ENCODE data around the gene ZNF8.

ZNF8 gene

GRCh38 chr19:58294743-58295374 is 16.1 kb downstream of the ZNF8 start:
- TF ChIP-seq, protein P1, sequence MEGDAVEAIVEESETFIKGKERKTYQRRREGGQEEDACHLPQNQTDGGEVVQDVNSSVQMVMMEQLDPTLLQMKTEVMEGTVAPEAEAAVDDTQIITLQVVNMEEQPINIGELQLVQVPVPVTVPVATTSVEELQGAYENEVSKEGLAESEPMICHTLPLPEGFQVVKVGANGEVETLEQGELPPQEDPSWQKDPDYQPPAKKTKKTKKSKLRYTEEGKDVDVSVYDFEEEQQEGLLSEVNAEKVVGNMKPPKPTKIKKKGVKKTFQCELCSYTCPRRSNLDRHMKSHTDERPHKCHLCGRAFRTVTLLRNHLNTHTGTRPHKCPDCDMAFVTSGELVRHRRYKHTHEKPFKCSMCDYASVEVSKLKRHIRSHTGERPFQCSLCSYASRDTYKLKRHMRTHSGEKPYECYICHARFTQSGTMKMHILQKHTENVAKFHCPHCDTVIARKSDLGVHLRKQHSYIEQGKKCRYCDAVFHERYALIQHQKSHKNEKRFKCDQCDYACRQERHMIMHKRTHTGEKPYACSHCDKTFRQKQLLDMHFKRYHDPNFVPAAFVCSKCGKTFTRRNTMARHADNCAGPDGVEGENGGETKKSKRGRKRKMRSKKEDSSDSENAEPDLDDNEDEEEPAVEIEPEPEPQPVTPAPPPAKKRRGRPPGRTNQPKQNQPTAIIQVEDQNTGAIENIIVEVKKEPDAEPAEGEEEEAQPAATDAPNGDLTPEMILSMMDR (IDR thresholded peaks at IDR 0.05; ENCODE audit: low read depth, low read length, missing control alignments): no peak
- H3K4me3 ChIP-seq (ENCODE audit: low read depth, low read length): no peak overlapping the region
- DNase-seq (ENCODE audit: low read depth): no peak

- no peak overlapping the region for H3K4me3 ChIP-seq (ENCODE audit: low read depth, low read length)
- TF ChIP-seq, protein P1 (IDR thresholded peaks at IDR 0.05; ENCODE audit: low read depth, low read length, missing control alignments): no peak
- no peak for DNase-seq (ENCODE audit: low read depth)
These were observed 17.3 kb downstream of the ZNF8 start for GRCh38 chr19:58296104-58296503.

DNA sequence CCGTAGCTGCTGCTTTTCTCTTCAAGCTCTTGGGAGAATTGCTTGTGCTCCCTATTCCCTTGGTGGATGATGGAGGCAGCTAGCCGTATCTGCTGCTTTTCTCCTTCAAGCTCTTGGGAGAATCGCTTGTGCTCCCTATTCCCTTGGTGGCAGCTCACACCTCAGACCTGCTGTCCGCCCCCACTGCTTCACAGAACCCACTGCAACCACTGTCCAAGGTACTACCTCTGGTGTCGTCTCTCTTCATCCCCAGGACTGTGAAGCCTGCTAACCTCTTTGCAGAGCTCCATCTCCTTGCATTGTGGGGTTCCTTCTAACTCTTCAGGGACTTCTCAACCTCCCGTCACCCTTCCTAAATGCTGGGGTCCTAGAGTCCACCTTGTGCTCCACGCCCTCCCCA is 21.9 kb downstream of the ZNF8 start:
- no peak overlapping the region for H3K4me3 ChIP-seq (ENCODE audit: low read depth, low read length)
- DNase-seq (ENCODE audit: low read depth): no peak
- TF ChIP-seq, protein P1 (IDR thresholded peaks at IDR 0.05; ENCODE audit: low read depth, low read length, missing control alignments): no peak

GRCh38 chr19:58304255-58304654 is 25.5 kb downstream of the ZNF8 start:
- H3K4me3 ChIP-seq (ENCODE audit: low read depth, low read length): no peak overlapping the region
- TF ChIP-seq, protein P1 (IDR thresholded peaks at IDR 0.05; ENCODE audit: low read depth, low read length, missing control alignments): no peak
- no peak for DNase-seq (ENCODE audit: low read depth)

- H3K4me3 ChIP-seq (ENCODE audit: low read depth, low read length): peak overlapping the region; percentile 65
- no peak for DNase-seq (ENCODE audit: low read depth)
- TF ChIP-seq, protein P1 (IDR thresholded peaks at IDR 0.05; ENCODE audit: low read depth, low read length, missing control alignments): no peak
These were observed 26.0 kb downstream of the ZNF8 start for GRCh38 chr19:58304748-58305064.

DNA sequence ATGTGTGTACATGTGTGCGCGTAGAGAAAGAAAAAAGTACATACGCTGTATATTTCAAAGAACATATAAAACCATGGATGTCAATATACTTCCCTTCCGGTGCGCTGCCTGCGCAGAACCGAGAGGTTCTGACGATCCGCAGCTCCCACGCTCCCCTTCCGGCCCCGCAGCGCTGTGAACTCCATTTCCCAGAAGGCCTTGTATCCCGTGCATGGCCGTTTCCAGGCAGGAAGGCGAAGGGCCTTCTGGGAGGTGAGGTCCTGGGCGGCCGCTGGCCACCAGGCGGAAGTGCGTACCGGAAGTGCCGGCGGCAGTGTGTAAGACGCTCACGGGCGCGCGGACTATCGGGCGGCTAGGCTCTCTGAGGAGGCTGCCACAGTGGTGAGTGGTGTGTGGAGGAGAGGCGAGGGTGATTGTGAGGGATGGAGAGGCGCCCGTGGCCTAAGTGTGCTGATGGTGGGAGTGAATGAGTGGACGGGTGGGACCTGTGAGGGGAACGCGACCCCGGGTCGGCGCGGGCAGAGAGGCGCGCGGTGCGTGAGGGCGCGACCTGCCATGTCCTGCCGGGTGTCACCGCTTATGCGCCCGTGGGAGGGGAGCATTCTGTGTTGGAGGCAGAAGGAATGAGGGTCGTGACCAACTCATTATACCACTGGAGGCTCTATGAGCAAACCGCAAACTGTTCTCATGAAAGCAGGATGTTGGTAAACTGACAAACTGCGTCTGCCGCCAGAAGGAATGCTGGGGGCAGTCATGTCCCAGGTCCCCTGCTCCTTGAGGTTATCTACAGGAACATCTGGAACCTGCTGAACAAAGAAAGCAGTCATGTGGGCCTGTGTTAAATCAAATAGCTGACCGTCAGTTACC is 26.5 kb downstream of the ZNF8 start, which contains the start of gene ERVK3-1:
Gene ERVK3-1 (plus strand): TSS at position 313 of the 867 bp plus-strand sequence. CDS start 6,792 bp downstream, outside the sequence.
- DNase-seq (ENCODE audit: low read depth): peak; percentile 96
- TF ChIP-seq, protein P1 (IDR thresholded peaks at IDR 0.05; ENCODE audit: low read depth, low read length, missing control alignments): no peak
- H3K4me3 ChIP-seq (ENCODE audit: low read depth, low read length): peak within 1 kb of the TSS; percentile 65
